Esophagus muscularis mucosa (tissue), 2 donors: Measurements from ENCODE around the gene SLC25A12.

Source experiments
- POLR2A ChIP-seq: fragments of 450-650 bp; IDR thresholded peaks from one replicate; pipeline ENCODE4 v1.6.1; 2017; ENCODE audit warnings: antibody characterized with exemption, moderate library complexity, mild to moderate bottlenecking, low read depth
- POLR2AphosphoS5 ChIP-seq, 2 donors: sonication (generic); formaldehyde crosslinking; IDR thresholded peaks; one replicate each; pipeline ENCODE4 v1.6.1; 2017; ENCODE audit warnings: antibody characterized with exemption in 2 of 2

- TF ChIP-seq POLR2A (no peak), POLR2AphosphoS5 (IDR thresholded peaks at IDR 0.05) (no peak)
Measured at GRCh38 chr2:171791361-171791760, 102.7 kb downstream of the SLC25A12 start.
